ENCODE results near the gene VPS16. TPM values are rescaled to one million over a fixed set of nuclear protein-coding genes. Genes with fewer than 3 reads are reported as not detected.
"Not testable (repeated sequence)": the region's sequence is repeated elsewhere in the genome, so short reads cannot be mapped to it uniquely, and the experiment has no call there.

VPS16 gene
- total RNA-seq, 1 experiment from 2014 or later: 46.6 TPM

DNA sequence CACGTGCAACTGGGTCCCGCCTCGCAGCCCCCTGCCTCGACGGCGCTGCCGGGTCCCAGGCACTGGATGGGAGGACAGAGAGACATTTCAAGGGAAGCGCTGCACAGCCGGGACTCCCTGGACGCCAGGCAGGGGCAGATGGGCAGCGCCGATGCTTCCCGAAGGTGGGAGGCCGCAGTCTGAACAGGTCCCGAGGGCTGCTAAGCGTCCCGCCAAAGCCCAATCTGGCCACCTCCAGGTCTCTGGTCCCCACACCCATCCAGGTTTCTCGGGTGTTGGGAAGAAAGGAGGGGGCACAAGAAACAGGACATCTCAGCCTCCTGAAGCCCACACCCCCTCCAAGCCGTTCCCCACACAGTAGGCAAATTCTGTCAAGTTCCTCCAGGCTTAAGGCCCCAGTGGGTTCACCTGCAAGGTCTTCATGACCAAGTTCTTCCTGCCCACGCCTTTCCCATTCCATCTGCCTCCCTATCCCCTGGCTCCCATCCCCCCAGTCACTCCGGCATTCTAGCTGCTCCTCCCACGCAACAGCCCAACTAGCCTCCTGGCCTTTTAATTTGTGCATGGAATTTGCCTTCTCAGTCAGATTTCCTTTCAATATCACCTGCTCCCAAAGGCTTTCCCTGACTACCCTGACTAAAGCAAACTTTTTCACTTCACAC, 34.7 kb upstream of the VPS16 start:
- Histone ChIP-seq H3K4me3 (ENCODE audit: low read depth, low read length) (no peak overlapping the region), H3K9me3 (no peaks in the 10 kb centered on the region), H3K36me3 (ENCODE audit: control insufficient read depth, insufficient read depth, low read length) (no peaks in the 10 kb centered on the region), H3K4me1 (peaks cover 7% of the 10 kb centered on the region; the same call in 1 of the 2 replicates), H3K27me3 (replicated peaks; ENCODE audit: control insufficient read depth, insufficient read depth, low read length) (no peaks in the 10 kb centered on the region)
- Mint-ChIP-seq H3K27me3 (ENCODE audit: insufficient read depth, unreplicated experiment) (peaks cover 3% of the 10 kb centered on the region), H3K27ac (ENCODE audit: unreplicated experiment) (no peak overlapping the region), H3K9me3 (ENCODE audit: unreplicated experiment) (no peaks in the 10 kb centered on the region), H3K36me3 (ENCODE audit: insufficient read depth, unreplicated experiment) (no peaks in the 10 kb centered on the region), H3K4me3 (ENCODE audit: unreplicated experiment) (no peak overlapping the region), H3K4me1 (ENCODE audit: low read depth, unreplicated experiment) (peaks cover 6% of the 10 kb centered on the region)
- TF ChIP-seq, protein P1, sequence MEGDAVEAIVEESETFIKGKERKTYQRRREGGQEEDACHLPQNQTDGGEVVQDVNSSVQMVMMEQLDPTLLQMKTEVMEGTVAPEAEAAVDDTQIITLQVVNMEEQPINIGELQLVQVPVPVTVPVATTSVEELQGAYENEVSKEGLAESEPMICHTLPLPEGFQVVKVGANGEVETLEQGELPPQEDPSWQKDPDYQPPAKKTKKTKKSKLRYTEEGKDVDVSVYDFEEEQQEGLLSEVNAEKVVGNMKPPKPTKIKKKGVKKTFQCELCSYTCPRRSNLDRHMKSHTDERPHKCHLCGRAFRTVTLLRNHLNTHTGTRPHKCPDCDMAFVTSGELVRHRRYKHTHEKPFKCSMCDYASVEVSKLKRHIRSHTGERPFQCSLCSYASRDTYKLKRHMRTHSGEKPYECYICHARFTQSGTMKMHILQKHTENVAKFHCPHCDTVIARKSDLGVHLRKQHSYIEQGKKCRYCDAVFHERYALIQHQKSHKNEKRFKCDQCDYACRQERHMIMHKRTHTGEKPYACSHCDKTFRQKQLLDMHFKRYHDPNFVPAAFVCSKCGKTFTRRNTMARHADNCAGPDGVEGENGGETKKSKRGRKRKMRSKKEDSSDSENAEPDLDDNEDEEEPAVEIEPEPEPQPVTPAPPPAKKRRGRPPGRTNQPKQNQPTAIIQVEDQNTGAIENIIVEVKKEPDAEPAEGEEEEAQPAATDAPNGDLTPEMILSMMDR (IDR thresholded peaks at IDR 0.05; ENCODE audit: insufficient read depth in 1 of 2, low read depth in 1 of 2, low read length in 1 of 2, severe bottlenecking in 1 of 2, unreplicated experiment in 1 of 2): no peak
- POLR2A ChIA-PET: no interaction called here
- no TSS peak for BruUV-seq (replicated peaks)
- DNase-seq: no peak
- intact Hi-C loops (cut with micrococcal nuclease; ENCODE audit: unreplicated experiment): no loop called here
- CTCF ChIA-PET: no interaction called here

DNA sequence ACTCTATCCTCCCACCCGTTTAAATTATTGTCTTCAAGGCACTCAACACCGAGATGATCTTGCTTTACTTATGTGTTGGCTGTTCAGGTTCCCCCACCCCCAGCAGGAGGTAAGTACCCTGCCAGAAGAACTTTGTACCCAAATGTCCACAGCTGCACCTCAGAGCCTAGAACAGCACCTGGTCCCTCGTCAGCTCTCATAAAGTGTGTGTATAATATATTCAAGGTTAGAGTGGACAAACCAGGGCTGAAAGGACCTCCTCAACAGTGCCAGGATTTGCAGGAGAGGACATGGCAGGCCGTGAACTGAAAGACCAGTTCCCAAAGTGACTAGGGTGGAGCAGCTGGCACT, 34.2 kb upstream of the VPS16 start:
- ChIA-PET POLR2A (no interaction called here), CTCF (no interaction called here)
- TF ChIP-seq, protein P1 (IDR thresholded peaks at IDR 0.05; ENCODE audit: insufficient read depth in 1 of 2, low read depth in 1 of 2, low read length in 1 of 2, severe bottlenecking in 1 of 2, unreplicated experiment in 1 of 2): no peak
- Mint-ChIP-seq H3K27ac (ENCODE audit: unreplicated experiment) (no peak overlapping the region), H3K36me3 (ENCODE audit: insufficient read depth, unreplicated experiment) (no peaks in the 10 kb centered on the region), H3K4me3 (ENCODE audit: unreplicated experiment) (no peak overlapping the region), H3K9me3 (ENCODE audit: unreplicated experiment) (peaks cover 5% of the 10 kb centered on the region), H3K27me3 (ENCODE audit: insufficient read depth, unreplicated experiment) (peaks cover 3% of the 10 kb centered on the region), H3K4me1 (ENCODE audit: low read depth, unreplicated experiment) (peaks cover 6% of the 10 kb centered on the region)
- DNase-seq: no peak
- Histone ChIP-seq H3K36me3 (ENCODE audit: control insufficient read depth, insufficient read depth, low read length) (no peaks in the 10 kb centered on the region), H3K4me1 (peaks cover 7% of the 10 kb centered on the region; the same call in 1 of the 2 replicates), H3K27me3 (replicated peaks; ENCODE audit: control insufficient read depth, insufficient read depth, low read length) (no peaks in the 10 kb centered on the region), H3K9me3 (no peaks in the 10 kb centered on the region), H3K4me3 (ENCODE audit: low read depth, low read length) (no peak overlapping the region)
- intact Hi-C loops (cut with micrococcal nuclease; ENCODE audit: unreplicated experiment): no loop called here
- BruUV-seq (replicated peaks): no TSS peak

DNA sequence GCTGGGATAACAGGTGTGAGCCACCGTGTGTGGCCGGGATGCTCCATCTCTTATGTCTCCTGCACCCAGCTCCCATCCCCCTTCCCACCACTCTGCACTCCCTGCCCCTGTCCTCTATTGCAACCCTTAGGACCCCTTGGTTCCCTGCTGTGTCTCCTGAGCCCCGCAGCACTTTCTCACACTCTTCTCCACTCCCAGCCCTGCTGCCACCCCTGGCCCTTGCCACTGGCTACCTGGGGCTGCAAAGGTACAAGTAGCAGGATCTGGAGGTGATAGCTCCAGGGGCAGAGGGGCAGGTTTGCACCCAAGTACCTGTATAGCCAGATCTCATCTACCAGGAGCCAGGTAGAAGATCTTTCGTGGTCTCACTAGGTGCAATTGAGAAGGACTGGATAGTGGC, 33.5 kb upstream of the VPS16 start:
- intact Hi-C loops (cut with micrococcal nuclease; ENCODE audit: unreplicated experiment): no loop called here
- BruUV-seq (replicated peaks): no TSS peak
- H3K4me1 ChIP-seq: peaks cover 7% of the 10 kb centered on the region; the same call in 1 of the 2 replicates
- POLR2A ChIA-PET: no interaction called here
- CTCF ChIA-PET: no interaction called here
- H3K27me3 Mint-ChIP-seq (ENCODE audit: insufficient read depth, unreplicated experiment): peaks cover 3% of the 10 kb centered on the region
- TF ChIP-seq, protein P1 (IDR thresholded peaks at IDR 0.05; ENCODE audit: insufficient read depth in 1 of 2, low read depth in 1 of 2, low read length in 1 of 2, severe bottlenecking in 1 of 2, unreplicated experiment in 1 of 2): no peak
- no peak overlapping the region for H3K4me3 Mint-ChIP-seq (ENCODE audit: unreplicated experiment)
- H3K27me3 ChIP-seq (replicated peaks; ENCODE audit: control insufficient read depth, insufficient read depth, low read length): no peaks in the 10 kb centered on the region
- peaks cover 6% of the 10 kb centered on the region for H3K4me1 Mint-ChIP-seq (ENCODE audit: low read depth, unreplicated experiment)
- no peak overlapping the region for H3K27ac Mint-ChIP-seq (ENCODE audit: unreplicated experiment)
- DNase-seq: no peak
- no peaks in the 10 kb centered on the region for H3K36me3 Mint-ChIP-seq (ENCODE audit: insufficient read depth, unreplicated experiment)
- H3K9me3 Mint-ChIP-seq (ENCODE audit: unreplicated experiment): peaks cover 12% of the 10 kb centered on the region
- H3K9me3 ChIP-seq: peaks cover 5% of the 10 kb centered on the region; the same call in 1 of the 2 replicates
- no peaks in the 10 kb centered on the region for H3K36me3 ChIP-seq (ENCODE audit: control insufficient read depth, insufficient read depth, low read length)
- H3K4me3 ChIP-seq (ENCODE audit: low read depth, low read length): no peak overlapping the region

DNA sequence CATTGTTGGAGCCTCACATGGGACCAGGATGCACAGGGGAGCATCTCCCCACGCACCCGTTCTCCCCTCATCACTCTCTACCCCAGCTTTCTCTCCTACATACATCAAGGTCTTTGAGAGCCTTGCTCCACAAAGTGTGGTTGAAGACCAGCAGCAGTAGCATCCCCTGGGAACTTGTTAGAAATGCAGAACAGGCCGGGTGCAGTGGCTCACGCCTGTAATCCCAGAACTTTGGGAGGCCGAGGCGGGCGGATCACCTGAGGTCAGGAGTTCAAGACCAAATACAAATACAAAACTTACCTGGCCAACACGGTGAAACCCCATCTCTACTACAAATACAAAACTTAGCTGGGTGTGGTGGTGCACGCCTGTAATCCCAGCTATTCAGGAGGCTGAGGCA, 32.6 kb upstream of the VPS16 start:
- H3K9me3 Mint-ChIP-seq (ENCODE audit: unreplicated experiment): peaks cover 18% of the 10 kb centered on the region
- H3K27me3 Mint-ChIP-seq (ENCODE audit: insufficient read depth, unreplicated experiment); POLR2A ChIA-PET; BruUV-seq (replicated peaks); H3K4me1 Mint-ChIP-seq (ENCODE audit: low read depth, unreplicated experiment); DNase-seq; H3K4me3 Mint-ChIP-seq (ENCODE audit: unreplicated experiment); CTCF ChIA-PET; H3K36me3 Mint-ChIP-seq (ENCODE audit: insufficient read depth, unreplicated experiment); H3K4me3 ChIP-seq (ENCODE audit: low read depth, low read length); H3K36me3 ChIP-seq (ENCODE audit: control insufficient read depth, insufficient read depth, low read length); H3K27ac Mint-ChIP-seq (ENCODE audit: unreplicated experiment); intact Hi-C loops (cut with micrococcal nuclease; ENCODE audit: unreplicated experiment); H3K4me1 ChIP-seq; H3K27me3 ChIP-seq (replicated peaks; ENCODE audit: control insufficient read depth, insufficient read depth, low read length): not testable (repeated sequence)
- peaks cover 10% of the 10 kb centered on the region; the same call in 1 of the 2 replicates for H3K9me3 ChIP-seq
